HG03575 (cell line): ENCODE data around the gene PRKN.

Experiments used
- ATAC-seq: cut with Tn5 transposase; IDR thresholded peaks from one replicate; pipeline ENCODE4 v1.9.1; 2021; ENCODE audit not compliant: unreplicated experiment, insufficient number of reproducible peaks, low FRiP score; ENCODE audit errors: extremely low read depth

Gene PRKN

GRCh38 chr6:162147805-162148204 lies 579.8 kb downstream of the PRKN start:
- ATAC-seq = no peak

- no peak for ATAC-seq
These were observed 580.3 kb downstream of the PRKN start for GRCh38 chr6:162147281-162147680.

- no peak for ATAC-seq
These were observed 587.2 kb downstream of the PRKN start for GRCh38 chr6:162140251-162140852.

DNA sequence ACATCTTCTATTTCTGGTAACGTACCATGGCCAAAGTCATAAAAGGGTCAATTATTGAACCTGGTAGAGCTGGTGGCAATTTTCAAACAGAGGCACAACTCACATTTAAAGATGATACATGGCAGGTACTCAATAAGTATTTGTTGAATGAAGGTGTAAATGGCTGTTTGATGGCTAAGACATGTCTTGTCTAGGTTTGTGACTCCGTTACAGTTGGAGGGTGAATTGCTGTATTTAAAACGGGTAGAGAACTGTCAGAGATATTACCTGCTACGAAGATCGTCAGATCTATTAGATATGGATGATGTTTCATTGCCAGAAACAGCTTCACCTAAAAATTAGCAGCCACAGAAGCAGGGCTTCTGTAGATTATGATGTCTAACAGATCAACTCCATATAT lies 601.9 kb downstream of the PRKN start:
- ATAC-seq = no peak

DNA sequence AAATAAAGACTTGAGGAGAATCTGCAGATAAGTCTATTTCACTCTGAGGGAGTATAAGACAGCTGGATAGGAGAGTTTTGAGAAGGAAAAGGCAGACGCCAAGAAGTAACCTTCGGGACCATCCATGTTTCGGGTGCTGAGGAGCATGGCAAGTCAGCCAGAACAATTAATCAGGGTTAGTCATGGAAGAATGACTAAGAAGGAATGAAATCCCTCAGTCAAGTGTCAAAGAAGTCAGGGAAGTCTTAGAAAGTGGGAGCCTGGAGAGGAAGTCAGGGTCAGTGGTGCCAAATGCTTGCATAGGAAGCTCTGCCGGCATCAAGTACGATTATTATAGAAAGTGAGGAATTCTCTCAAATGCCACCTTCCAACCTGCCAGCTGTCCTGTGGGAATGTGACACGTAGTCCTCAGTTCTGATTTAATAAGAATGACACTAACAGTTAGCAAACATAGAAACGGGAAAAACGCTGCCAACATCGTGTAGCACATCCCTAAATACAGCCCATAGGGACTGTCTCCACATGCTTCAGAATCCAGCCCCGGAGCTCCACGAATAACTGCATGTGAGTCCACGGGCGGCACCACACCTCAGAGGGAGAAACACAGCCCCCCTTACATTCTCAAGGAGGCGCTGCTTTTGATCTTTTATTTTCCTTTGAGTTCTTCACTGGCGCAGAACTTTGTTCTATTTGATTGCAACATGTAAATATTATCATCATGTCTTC lies 602.7 kb downstream of the PRKN start:
- ATAC-seq = no peak

DNA sequence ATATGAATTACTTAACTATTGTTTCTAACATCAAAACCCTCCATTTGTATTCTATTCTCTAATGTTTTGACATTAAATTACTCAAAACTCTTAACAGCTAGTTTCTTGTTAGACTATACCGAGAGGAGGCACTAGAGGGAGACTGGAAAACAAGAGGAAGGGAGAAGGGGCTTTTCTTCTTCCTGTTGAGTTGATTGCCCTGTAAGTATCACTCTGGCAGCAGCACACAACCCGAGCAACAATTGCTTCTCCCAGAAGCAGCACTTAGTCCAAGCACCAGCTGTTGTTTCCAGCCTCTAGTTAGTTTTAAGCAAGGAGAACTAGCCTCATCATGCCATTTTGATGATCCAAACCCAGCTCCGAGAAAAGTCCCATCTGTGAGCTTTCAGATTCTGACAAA lies 603.8 kb downstream of the PRKN start:
- ATAC-seq = no peak

- no peak for ATAC-seq
These were observed 608.2 kb downstream of the PRKN start for GRCh38 chr6:162119341-162119740.

GRCh38 chr6:162118706-162119105 lies 608.9 kb downstream of the PRKN start:
- no peak for ATAC-seq

- ATAC-seq = no peak
These were observed 610.6 kb downstream of the PRKN start for GRCh38 chr6:162116902-162117525.

GRCh38 chr6:162109480-162110050 lies 618.0 kb downstream of the PRKN start:
- ATAC-seq = no peak

DNA sequence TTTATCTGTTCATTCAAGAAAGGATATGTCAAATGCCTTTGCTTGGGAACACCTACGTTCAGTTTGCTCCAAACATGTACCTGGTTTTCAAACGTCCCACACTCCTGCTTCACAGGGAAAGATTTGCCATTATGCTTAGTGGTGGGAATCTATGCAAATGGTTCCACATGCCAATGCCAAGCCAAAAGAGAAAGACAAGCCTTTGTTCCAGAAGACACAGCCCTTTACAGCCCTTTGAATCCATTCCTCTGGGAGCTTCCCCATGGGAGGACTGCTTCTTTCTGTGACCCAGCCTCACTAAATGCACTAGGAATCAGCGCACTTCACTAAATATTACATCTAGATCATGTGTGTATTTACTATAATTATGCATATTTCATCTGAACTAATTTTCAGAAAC lies 619.5 kb downstream of the PRKN start:
- ATAC-seq = no peak

DNA sequence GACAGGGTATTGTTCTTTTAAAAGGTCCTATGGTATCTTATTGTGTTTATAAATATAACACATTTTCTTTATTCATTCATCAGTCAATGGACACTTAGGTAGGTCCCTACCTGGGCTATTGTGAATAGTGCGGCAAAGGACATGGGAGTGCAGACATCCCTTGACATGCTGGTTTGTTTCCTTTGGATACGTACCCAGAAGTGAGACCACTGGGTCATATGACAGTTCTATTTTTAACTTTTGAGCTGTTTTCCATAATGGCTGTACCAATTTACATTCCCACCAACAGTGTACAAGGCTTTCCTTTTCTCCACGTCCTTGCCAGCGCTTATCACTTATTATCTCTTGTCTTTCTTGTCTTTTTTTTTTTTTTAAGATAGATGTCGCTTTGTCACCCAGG lies 627.5 kb downstream of the PRKN start:
- no peak for ATAC-seq

- ATAC-seq = no peak
These were observed 627.9 kb downstream of the PRKN start for GRCh38 chr6:162099685-162100084.

- no peak for ATAC-seq
These were observed 634.6 kb downstream of the PRKN start for GRCh38 chr6:162092816-162093502.

DNA sequence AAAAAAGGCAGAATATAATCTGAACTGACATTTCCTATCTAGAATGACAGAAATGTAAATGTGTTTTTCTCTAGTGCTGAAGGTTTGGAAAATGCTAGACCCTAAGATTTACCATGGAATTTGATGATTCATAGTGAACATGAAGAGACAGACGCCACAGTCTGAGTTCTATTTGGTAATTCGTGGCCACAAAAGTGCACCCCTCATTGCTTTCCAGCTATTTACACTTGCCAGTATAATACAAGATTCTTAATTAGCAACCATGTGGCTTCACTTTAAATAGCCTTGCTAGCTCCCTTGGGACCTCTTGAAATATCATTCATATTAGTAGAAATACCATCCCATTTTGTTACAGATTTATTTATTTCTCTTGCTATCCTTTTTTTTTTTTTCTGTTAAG lies 636.8 kb downstream of the PRKN start:
- ATAC-seq = no peak

- no peak for ATAC-seq
These were observed 639.5 kb downstream of the PRKN start for GRCh38 chr6:162088091-162088490.

- ATAC-seq = no peak
These were observed 642.0 kb downstream of the PRKN start for GRCh38 chr6:162085561-162085960.

DNA sequence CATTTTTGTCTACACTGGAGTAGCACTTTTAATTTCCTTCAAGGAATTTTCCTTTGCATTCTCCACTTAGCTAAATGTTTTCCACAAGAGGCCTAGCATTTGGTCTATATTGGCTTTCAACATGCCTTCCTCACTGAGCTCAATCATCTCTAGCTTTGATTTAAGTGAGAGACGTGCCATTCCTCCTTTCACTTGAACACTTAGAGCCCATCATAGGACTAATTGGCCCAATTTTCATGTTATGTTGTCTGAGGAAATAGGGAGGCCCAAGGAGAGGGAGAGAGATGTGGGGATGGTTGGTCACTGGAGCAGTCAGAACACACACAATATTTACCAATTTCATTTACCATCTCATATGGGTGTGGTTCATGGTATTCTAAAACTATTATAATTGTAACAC lies 645.0 kb downstream of the PRKN start:
- ATAC-seq = no peak

DNA sequence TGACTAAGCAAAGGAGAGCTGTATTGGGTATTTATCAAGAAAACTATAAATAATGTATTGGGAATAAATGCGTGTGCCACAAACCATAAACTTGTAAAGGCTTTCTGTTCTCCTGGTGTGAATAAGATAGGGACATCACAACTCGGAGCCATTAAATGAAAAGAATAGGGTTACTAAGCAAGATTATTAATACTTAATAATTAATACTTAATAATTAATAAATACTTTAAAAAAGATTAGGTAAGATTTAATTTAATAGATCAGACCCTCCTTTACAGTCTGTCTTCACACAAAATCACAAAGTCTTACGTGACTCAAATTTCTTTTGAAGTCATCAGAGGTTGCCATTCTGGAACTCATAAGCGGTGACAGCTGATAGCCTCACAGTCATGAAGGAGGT lies 648.9 kb downstream of the PRKN start:
- ATAC-seq = no peak

- no peak for ATAC-seq
These were observed 649.4 kb downstream of the PRKN start for GRCh38 chr6:162078126-162078525.
